ENCODE data around the gene VMO1. TPM values are rescaled to one million over a fixed set of nuclear protein-coding genes. Genes with fewer than 3 reads are reported as not detected.

The VMO1 gene
- total RNA-seq, 4 donors from 2014 or later, result 1.3 to 3.5 TPM; not detected in 2

- WGBS, 2 donors (ENCODE audit: low coverage in 1 of 2), result 68% methylated on average over 6 of the region's 10 CpGs; no CpG with 5 or more reads in 1 of the 2 donors
- H3K27me3 ChIP-seq, result peaks cover 37% of the 10 kb centered on the region
- H3K9me3 ChIP-seq, result no peaks in the 10 kb centered on the region
- no peak for ATAC-seq
- TF ChIP-seq CTCF (IDR thresholded peaks at IDR 0.05) (no peak), EP300 (IDR thresholded peaks at IDR 0.05) (no peak), POLR2A (IDR thresholded peaks at IDR 0.05) (no peak), POLR2AphosphoS5 (IDR thresholded peaks at IDR 0.05) (no peak)
- H3K36me3 ChIP-seq, result no peaks in the 10 kb centered on the region
- no peak overlapping the region for H3K27ac ChIP-seq
- H3K4me3 ChIP-seq, result no peak overlapping the region
- H3K4me1 ChIP-seq, result peaks cover 0 to 30% (median 2%) of the 10 kb centered on the region in 3 donors
Observed at GRCh38 chr17:4742629-4743028, 43.5 kb downstream of the VMO1 start.

- no peak for ATAC-seq
- no peaks in the 10 kb centered on the region for H3K9me3 ChIP-seq
- H3K4me1 ChIP-seq, result peaks cover 0 to 30% (median 2%) of the 10 kb centered on the region in 3 donors
- no peak overlapping the region for H3K27ac ChIP-seq
- peaks cover 37% of the 10 kb centered on the region for H3K27me3 ChIP-seq
- TF ChIP-seq POLR2AphosphoS5 (IDR thresholded peaks at IDR 0.05), result no peak
- TF ChIP-seq CTCF (IDR thresholded peaks at IDR 0.05), result no peak
- no peak for TF ChIP-seq POLR2A (IDR thresholded peaks at IDR 0.05)
- TF ChIP-seq EP300 (IDR thresholded peaks at IDR 0.05), result no peak
- no peak overlapping the region for H3K4me3 ChIP-seq
- H3K36me3 ChIP-seq, result no peaks in the 10 kb centered on the region
- 93% methylated on average over 5 of the region's 9 CpGs; no CpG with 5 or more reads in 1 of the 2 donors for WGBS, 2 donors (ENCODE audit: low coverage in 1 of 2)
Observed at GRCh38 chr17:4742133-4742532, 44.0 kb downstream of the VMO1 start.

- ATAC-seq, result no peak
- Histone ChIP-seq H3K4me3 (no peak overlapping the region), H3K27ac (no peak overlapping the region), H3K27me3 (peaks cover 34% of the 10 kb centered on the region), H3K4me1 (peaks cover 0 to 30% (median 2%) of the 10 kb centered on the region in 3 donors), H3K9me3 (no peaks in the 10 kb centered on the region), H3K36me3 (no peaks in the 10 kb centered on the region)
- 60 to 100% methylated on average over 1 of the region's 8 CpGs for WGBS, 2 donors (ENCODE audit: low coverage in 1 of 2)
- TF ChIP-seq POLR2A (IDR thresholded peaks at IDR 0.05) (no peak), CTCF (IDR thresholded peaks at IDR 0.05) (no peak), EP300 (IDR thresholded peaks at IDR 0.05) (no peak), POLR2AphosphoS5 (IDR thresholded peaks at IDR 0.05) (no peak)
Observed at GRCh38 chr17:4741544-4741943, 44.6 kb downstream of the VMO1 start.

GRCh38 chr17:4740584-4740983, 45.6 kb downstream of the VMO1 start:
- Histone ChIP-seq H3K36me3 (no peaks in the 10 kb centered on the region), H3K4me3 (no peak overlapping the region), H3K27me3 (peaks cover 25% of the 10 kb centered on the region), H3K4me1 (peaks cover 0 to 27% (median 2%) of the 10 kb centered on the region in 3 donors), H3K27ac (no peak overlapping the region), H3K9me3 (no peaks in the 10 kb centered on the region)
- WGBS, 2 donors (ENCODE audit: low coverage in 1 of 2), result 86 to 100% methylated on average over 2 to 4 of the region's 8 CpGs
- ATAC-seq, result no peak
- no peak for TF ChIP-seq POLR2AphosphoS5 (IDR thresholded peaks at IDR 0.05)
- TF ChIP-seq CTCF (IDR thresholded peaks at IDR 0.05), result no peak

GRCh38 chr17:4740025-4740351, 46.2 kb downstream of the VMO1 start:
- Histone ChIP-seq H3K9me3 (no peaks in the 10 kb centered on the region), H3K27me3 (peaks cover 19% of the 10 kb centered on the region), H3K27ac (peak overlapping the region in 3 of 4 donors; percentile 75 to 80 (median 78)), H3K4me3 (peak overlapping the region; percentile 76 to 89), H3K4me1 (peaks cover 0 to 21% (median 2%) of the 10 kb centered on the region in 3 donors), H3K36me3 (peaks cover 0 to 1% of the 10 kb centered on the region in 2 donors)
- ATAC-seq, result peak; percentile 21
- WGBS, 2 donors (ENCODE audit: low coverage in 1 of 2), result 3 to 17% methylated on average over 2 to 5 of the region's 13 CpGs
- TF ChIP-seq CTCF (IDR thresholded peaks at IDR 0.05) (no peak), POLR2AphosphoS5 (IDR thresholded peaks at IDR 0.05) (no peak)
